Activated T-helper 1 cell treated with anti-CD3 and anti-CD28 coated beads, Interleukin-2, amount 50 U/mL, for 16 hours (primary cell): ENCODE results near the gene MAP2K7.

Source experiments
- DNase-seq, 2 donors: peaks; one replicate each; pipeline ENCODE4 v3.0.0-alpha.2; 2020; ENCODE audit warnings: low read depth in 1 of 2, low spot score in 1 of 2

Gene MAP2K7

DNA sequence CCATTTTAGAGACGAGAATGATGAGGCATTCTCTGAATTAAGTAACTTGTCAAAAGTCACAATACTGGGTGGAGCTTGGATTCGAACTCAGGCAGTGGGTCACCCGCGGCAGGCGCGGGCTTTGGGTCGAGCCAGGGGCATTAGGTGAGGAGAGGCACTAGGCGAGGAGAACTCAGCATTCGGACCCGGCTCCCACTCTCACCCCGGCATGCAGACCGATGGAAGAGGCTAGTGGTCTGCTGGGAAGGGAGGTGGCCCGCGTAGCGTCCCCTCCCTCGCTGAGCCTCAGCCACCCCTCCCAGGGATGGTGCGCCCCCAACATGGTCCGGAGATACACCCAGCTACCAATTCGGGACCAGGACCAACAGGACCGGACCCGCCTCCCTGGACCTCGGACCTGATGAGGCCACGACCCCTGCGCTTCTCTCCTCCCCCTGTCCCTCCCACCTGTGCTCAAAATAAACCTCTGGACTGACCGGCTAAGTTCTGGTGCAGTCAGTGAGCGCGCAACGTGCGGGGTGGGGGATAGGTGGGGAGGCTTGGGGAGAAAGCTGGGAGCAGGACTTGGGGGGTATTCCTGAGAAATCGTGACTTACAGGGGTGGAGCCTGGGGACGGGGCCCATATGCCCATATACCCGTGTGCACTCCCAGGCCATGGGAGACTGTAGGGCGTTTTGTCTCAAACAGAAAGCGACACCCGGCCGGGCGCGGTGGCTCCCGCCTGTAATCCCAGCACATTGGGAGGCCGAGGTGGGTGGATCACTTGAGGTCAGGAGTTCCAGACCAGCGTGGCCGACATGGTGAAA, 15.1 kb downstream of the MAP2K7 start:
- DNase-seq, result no peak

GRCh38 chr19:7919610-7920518, 16.2 kb downstream of the MAP2K7 start, which contains the start of gene SNAPC2:
TSS of gene SNAPC2 (plus strand) at chr19:7920338. CDS start at chr19:7920367, 29 bp downstream.
- DNase-seq, result peak; percentile 92

- peak; percentile 99 to 100 for DNase-seq
These were observed 17.0 kb downstream of the MAP2K7 start for GRCh38 chr19:7920519-7921301.

GRCh38 chr19:7921302-7921966, 17.8 kb downstream of the MAP2K7 start:
- DNase-seq, result no peak

DNA sequence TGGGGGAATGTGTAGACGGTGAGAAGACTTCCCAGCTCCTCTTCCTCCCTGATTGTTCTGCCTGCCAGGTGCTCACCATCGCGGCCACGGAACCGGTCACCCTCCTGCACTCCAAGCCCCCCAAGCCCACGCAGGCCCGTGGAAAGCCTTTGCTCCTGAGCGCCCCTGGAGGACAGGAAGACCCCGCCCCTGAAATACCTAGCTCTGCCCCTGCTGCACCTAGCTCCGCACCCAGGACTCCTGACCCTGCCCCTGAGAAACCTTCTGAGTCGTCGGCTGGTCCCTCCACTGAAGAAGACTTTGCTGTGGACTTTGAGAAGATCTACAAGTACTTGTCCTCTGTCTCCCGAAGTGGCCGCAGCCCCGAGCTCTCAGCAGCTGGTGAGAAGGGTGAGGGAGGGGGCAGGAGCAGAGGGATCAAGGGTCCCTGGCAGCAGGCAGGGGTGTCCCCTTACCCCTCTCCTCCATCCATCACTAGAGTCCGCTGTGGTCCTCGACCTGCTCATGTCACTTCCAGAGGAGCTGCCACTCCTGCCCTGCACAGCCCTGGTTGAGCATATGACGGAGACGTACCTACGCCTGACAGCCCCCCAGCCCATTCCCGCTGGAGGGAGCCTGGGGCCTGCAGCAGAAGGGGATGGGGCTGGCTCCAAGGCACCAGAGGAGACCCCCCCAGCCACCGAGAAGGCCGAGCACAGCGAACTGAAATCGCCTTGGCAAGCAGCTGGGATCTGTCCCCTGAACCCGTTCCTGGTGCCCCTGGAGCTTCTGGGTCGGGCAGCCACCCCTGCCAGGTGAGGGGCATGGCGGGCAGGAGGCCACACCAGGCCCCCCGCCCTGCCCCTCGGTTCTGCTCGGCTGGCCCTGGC, 18.5 kb downstream of the MAP2K7 start:
- DNase-seq, result no peak

DNA sequence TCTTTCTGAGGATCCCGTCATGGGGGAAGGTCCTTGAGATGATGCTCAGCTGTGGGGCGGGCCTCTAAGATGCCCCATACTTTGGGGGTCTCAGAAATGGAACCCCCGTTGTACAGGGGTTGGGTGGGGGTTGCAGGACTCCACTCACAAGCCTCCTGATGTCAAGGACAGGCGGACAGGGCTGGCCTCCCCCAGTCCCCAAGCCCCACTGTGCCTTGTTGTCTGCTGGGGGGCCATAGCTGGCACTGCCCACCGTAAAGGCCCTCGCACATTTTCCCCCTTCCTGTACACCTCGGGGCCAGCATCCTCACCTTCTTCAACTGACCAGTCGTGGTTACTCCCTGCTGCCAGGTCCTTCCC, 19.1 kb downstream of the MAP2K7 start:
- no peak for DNase-seq

- no peak for DNase-seq
These were observed 19.9 kb downstream of the MAP2K7 start for GRCh38 chr19:7923295-7924191.

DNA sequence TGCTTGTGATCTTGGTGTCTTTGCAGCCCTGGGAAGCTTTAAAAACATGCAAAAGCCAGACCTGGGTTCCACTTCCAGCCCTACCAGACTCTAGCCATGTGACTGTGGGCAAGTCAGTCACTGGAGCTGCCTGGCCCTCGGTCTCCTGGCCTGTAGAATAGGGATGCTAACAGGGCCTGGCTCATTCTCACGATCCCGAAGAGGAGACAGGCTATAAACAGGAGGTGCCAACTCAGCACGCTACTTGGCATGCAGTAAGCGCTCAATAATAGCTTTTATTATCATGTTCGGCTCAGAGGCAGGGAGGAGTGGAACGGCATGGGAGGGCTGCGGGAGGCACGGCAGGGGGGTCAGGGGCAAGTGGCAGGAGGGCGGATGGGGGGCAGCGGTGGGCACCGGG, 20.6 kb downstream of the MAP2K7 start:
- no peak for DNase-seq

- no peak for DNase-seq
These were observed 21.0 kb downstream of the MAP2K7 start for GRCh38 chr19:7924651-7925170.

DNA sequence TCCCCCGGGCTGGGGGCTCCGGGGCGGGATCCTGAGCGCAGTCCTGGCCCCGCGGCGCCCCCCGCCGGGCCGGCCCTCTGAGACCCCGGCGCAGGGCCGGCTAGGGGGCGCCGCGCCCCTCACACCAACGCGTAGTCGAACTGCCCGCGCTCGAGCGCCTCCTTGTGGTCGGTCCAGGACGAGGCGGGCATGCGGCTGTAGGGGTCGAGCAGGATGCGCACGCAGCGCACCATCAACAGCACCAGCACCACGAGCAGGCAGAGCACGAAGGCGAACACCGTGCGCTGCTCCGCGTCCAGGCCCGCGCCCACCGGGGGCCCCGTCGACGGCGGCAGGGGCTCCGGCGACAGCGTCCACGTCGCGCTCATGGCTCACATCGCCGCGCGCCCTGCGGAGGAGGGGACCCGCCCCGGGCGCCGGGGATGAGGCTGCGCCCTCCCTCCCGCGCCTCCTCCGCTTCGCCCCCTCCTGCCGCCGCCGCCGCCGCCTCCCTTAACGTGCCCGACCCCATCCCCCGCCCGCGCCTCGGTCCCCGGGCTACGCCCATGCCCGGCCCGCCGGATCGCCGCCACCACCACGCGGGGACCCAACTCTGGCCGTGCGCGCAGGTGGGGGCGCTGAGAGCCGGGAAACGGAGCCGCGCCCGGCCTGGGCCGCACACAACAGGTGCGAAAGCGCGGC, 21.6 kb downstream of the MAP2K7 start:
- DNase-seq, result peak; percentile 51 to 65

- DNase-seq, result peak; percentile 65 to 69
These were observed 22.5 kb downstream of the MAP2K7 start, which contains the start of gene CTXN1 for GRCh38 chr19:7926021-7926726. TSS of gene CTXN1 (minus strand) at chr19:7926135. CDS start at chr19:7925538, 597 bp downstream.

GRCh38 chr19:7926727-7927604, 23.3 kb downstream of the MAP2K7 start:
- DNase-seq, result no peak

GRCh38 chr19:7927605-7928333, 24.1 kb downstream of the MAP2K7 start:
- DNase-seq, result no peak

DNA sequence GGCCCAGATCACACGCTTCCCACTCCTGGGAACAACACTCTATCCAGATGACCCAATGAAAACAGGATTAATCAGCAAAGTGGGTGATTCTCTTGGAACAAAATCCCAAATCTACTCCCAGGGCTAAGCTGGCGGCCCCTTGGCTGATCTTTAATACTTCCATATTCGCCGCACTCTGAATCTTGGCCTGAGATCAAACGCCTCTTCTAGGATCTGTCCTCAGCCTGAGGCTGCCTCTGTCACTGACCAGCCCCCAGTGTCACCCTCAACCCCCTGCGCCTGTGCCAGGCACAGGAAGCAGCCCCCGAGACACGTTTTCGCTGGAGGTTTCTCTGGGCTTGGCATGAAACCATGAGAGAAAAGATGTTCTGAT, 24.6 kb downstream of the MAP2K7 start:
- no peak for DNase-seq
